Fibroblast of villous mesenchyme (primary cell): Measurements from ENCODE around the gene ZNF407. TPM values are rescaled to one million over a fixed set of nuclear protein-coding genes. Genes with fewer than 3 reads are reported as not detected.

Experiments used
- DNase-seq: peaks from one replicate; pipeline ENCODE4 v3.0.0-alpha.2; 2010; ENCODE audit warnings: low read depth
- H3K4me3 ChIP-seq: 2 replicates; pipeline ENCODE4 v1.5.1; 2011; ENCODE audit warnings: low read depth, mild to moderate bottlenecking, low read length
- CTCF ChIP-seq: IDR thresholded peaks from 2 replicates; pipeline ENCODE4 v1.5.1; 2012; ENCODE audit warnings: low read depth, mild to moderate bottlenecking, low read length; ENCODE audit not compliant: insufficient read depth
- total RNA-seq: library from RNA; depleted of rRNA; stranded (reverse); fragments of >200 nt; gene quantifications from 2 replicates; pipeline ENCODE4 v1.2.3, GENCODE V29; 2012

The ZNF407 gene
- total RNA-seq, 1 donor, result 22.0 TPM

GRCh38 chr18:74610051-74610615 lies 12.5 kb downstream of the ZNF407 start:
- no peak for TF ChIP-seq CTCF
- DNase-seq, result no peak
- H3K4me3 ChIP-seq, result no peak overlapping the region

GRCh38 chr18:74610860-74611259 lies 13.2 kb downstream of the ZNF407 start:
- no peak overlapping the region for H3K4me3 ChIP-seq

GRCh38 chr18:74611765-74612164 lies 14.1 kb downstream of the ZNF407 start:
- no peak for TF ChIP-seq CTCF
- DNase-seq, result no peak

More at GRCh38 chr18:74610860-74611259, 13.2 kb downstream of the ZNF407 start:
- TF ChIP-seq CTCF, result no peak
- DNase-seq, result no peak

GRCh38 chr18:74613381-74613780 lies 15.7 kb downstream of the ZNF407 start:
- no peak overlapping the region for H3K4me3 ChIP-seq
- no peak for DNase-seq
- no peak for TF ChIP-seq CTCF

More at GRCh38 chr18:74611765-74612164, 14.1 kb downstream of the ZNF407 start:
- no peak overlapping the region for H3K4me3 ChIP-seq

GRCh38 chr18:74616494-74616893 lies 18.8 kb downstream of the ZNF407 start:
- H3K4me3 ChIP-seq, result no peak overlapping the region
- no peak for TF ChIP-seq CTCF
- DNase-seq, result no peak

GRCh38 chr18:74617486-74617885 lies 19.8 kb downstream of the ZNF407 start:
- TF ChIP-seq CTCF, result no peak
- DNase-seq, result no peak
- no peak overlapping the region for H3K4me3 ChIP-seq

GRCh38 chr18:74622072-74622471 lies 24.4 kb downstream of the ZNF407 start:
- H3K4me3 ChIP-seq, result no peak overlapping the region
- TF ChIP-seq CTCF, result no peak
- DNase-seq, result no peak
